HG03196 (cell line): ENCODE results near the gene CDHR4.
"Not testable (repeated sequence)": the region's sequence is repeated elsewhere in the genome, so short reads cannot be mapped to it uniquely, and the experiment has no call there.

Experiments
- ATAC-seq: cut with Tn5 transposase; IDR thresholded peaks from one replicate; pipeline ENCODE4 v1.9.1; 2021; ENCODE audit not compliant: unreplicated experiment

Gene CDHR4

DNA sequence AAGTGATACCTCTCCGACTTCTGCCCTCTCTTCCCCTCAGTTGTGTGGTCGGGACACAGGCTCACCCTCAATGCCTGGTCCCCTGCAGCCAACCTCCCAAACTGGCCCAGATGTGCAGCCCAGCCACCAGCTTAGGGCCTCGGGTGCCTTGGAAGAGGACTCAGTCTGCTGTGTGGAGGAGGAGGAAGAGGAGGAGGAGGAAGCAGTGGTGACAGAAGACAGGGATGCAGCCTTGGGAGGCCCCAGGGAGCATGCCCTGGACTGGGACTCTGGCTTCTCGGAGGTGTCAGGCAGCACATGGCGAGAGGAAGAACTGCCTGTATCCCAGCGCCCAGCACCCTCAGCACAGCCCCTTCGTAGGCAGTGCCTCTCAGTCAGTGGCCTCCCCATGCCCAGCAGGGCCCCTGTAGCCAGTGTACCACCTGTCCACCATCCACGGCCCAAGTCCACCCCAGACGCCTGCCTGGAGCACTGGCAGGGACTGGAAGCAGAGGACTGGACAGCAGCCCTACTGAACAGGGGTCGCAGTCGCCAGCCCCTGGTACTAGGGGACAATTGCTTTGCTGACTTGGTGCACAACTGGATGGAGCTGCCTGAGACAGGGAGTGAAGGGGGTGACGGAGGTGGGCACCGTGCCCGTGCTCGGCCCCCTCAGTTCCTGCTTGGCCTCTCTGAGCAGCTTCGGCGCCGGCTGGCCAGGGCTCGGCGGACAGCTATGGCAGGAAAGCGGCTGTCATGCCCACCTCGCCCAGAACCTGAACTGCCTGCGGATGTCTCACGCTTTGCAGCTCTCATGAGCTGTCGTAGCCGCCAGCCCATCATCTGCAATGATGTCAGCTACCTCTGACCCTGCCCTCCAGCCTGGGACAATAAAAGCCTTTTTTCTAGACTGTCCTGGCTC lies 4.7 kb upstream of the CDHR4 start:
- ATAC-seq, result no peak

GRCh38 chr3:49803465-49804140 lies 3.9 kb upstream of the CDHR4 start:
- ATAC-seq, result peak; percentile 13

DNA sequence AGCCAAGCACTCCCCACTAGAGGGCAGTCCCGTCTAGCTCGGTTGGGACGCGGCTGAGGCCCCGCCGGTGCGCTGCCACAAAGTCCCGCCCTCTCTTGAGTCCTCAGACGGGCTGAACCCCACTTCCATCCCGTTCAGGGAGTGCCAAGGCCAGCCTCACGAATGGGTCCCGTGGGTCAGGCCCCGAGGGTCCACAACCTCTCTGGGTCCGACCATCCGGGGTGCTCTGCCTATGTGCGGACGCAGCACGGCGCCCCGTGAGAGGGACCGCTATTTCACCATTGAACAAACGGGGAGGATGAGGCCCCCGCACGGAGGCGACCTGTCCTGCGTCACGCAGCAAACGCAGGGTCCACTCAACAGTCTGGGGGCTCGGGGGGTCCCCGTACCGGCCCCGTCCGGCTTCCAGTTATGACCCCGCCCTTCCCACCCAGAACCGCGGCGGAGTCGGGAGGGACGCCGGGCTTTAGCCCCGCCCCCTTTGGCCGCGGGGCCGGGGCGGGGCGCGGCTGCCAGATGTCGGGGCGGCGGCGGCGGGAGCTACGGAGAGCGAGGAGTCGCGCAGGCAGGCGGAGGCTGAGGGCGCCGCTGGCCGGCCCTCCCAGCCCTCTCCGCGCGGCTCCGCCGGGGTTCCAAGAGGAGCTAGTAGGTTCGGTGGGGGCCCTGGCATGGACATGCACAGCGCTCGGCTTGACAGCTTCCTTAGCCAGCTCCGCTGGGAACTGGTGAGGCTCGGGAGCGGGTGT lies 3.2 kb upstream of the CDHR4 start, which contains the start of gene INKA1:
TSS of gene INKA1 (plus strand) at position 543 of the 746 bp plus-strand sequence. CDS start at position 675, 132 bp downstream.
- ATAC-seq, result peak; percentile 50

DNA sequence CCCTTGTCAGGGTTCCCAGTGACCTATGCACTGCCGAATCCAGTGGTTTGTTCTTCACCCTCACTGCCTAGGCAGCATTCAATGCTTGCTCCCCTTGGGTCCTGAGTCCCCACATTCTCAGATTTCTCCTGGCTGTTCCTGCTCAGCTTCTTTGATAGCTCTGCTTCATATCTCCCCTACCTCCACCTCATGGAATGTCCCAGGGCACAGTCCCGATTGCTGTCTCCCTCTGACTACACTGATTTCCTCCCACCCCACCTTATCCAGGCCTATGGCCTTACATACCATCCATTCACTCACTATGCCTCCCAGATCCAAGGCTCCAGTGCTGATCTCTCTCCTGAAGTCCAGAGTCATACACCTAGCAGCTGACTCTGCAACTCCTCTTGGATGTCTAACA lies 1.5 kb upstream of the CDHR4 start:
- ATAC-seq, result no peak

DNA sequence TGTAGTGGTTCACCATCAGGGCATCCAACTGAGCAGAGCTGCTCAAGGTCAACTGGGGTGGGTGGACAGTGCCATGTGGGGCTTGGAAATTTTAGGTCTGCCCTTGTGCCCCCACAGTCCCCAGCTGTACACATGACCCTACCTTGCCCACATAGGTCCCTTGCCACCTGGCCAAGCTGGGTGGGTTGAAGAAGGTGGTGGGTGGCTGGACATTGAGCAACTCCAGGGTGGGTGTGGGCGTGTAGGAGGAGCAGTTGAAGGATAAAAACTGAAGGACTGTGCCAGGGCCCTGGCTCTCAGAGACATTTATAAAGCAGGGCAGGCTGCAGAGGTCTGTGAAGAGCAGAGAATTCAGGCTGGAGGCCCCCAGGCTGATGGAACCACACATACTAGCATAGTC lies 568 bp downstream of the CDHR4 start:
- no peak for ATAC-seq

- no peak for ATAC-seq
Observed at GRCh38 chr3:49794926-49795905, 4.5 kb downstream of the CDHR4 start.

- no peak for ATAC-seq
Observed at GRCh38 chr3:49794431-49794830, 5.2 kb downstream of the CDHR4 start.

DNA sequence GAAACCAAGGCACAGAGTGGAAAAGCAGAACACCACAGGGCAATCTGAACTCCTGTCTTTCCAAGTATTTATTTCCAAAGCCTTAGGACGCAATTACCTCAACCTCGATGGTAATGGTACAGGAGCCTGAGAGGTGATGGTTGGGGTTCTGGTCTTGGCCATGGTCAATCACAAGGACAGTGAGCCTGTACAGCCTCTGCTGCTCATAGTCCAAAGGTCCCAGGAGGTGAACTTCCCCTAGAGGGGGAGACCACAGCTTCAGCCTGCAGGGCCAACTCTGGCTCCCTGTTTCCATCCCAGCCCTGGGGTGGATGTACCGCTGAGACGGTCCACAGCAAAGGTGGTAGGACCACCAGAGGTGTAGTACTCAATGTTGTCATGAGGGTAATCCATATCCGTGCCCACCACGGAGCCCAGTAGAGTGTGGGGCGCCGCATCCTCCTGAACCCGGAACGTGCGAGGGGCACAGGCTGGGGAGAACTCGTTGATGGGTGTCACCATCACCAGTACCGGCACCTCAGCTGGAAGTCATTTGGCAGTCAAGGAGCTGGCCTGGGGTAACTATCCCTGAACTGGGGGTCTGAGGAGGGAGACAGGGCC lies 6.1 kb downstream of the CDHR4 start:
- ATAC-seq, result no peak

- ATAC-seq, result no peak
Observed at GRCh38 chr3:49792371-49793150, 7.1 kb downstream of the CDHR4 start.

DNA sequence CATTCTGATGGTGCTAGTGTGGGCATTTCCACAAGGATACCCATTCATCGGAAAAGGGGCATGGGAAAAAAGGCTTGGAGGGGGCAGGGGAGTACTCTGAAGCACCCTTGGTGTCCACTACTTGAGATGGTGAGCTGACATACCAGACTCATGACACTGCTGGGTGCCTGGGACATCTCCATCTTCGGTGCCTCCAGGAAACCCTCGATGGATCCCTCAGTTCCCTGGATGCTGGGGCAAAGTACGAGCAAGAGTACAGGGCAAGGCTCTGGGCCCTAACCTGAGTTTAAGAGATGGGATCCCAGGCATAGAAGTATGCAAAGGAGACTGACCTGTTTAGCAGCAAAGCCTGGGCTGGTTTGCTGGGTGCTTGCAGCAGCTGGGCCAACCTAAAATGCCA lies 8.1 kb downstream of the CDHR4 start:
- ATAC-seq, result no peak

DNA sequence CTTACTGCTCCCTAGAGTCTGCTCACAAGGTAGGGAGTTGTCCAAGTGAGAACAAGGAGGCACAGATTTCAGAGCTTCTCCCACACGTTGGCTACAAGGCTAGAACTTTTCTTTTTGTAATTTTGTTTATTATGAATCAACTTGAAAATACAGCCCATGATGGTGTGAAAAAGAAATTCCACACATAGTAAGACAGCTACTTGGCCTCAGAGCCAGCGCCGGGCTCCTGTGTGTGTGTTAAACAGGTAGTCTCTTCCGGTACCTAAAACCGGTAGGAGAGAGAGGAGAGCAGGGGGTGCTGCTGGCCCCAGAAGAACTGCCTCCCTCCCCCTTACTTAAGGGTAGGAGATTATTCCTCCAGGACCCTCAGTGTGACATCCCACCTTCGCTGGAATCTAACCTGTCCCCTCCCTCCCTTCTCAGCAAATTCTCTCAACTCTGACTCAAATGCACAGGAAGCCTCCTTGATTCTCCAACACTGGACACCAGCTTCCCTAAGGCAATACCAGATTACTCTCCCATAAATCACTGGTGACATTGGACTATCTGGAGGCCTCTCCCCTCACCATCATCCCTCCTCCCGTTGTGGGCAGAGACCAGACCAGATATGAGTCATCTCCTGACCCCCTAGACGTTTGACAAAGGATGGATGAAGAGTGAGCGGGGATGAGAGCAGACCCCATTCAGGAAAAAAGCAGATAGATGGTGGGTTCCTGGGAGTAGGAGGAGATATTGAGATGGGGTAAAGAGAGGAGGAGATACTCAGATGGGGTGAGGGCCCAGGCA lies 8.9 kb downstream of the CDHR4 start:
- no peak for ATAC-seq

DNA sequence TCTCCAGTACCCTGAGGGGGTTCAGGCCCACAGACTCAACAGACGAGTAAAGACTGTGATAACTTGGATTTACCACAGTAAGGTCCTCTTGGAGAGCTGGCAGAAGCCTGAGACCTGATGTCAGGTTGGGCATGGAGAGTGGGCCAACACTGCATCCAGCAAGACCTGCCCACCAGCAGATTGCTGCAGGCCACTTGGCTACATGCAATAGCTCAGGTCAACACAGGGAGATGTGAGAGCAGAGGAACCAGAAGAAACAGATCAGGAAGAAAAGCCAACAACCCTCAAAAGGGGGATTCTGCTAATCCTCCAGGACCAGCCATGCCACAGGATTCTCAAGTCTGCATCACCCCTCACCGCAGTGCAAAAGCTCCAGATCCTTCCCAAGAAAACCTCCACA lies 11.6 kb downstream of the CDHR4 start:
- no peak for ATAC-seq

GRCh38 chr3:49787536-49787935 lies 12.1 kb downstream of the CDHR4 start:
- ATAC-seq, result no peak

DNA sequence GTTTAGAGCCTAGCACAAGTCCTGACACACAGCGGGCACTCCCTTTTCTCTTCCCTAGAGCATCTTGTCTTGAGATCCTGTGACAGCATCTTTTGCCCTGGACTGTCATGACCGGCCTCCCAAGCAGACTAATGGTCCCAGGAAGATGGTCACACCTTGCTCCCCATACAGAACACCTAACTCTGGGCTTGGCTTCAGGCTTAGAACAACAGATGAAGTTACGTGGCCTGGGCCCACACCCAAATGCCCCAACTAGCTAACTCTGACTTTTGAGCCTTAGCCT lies 12.6 kb downstream of the CDHR4 start:
- ATAC-seq, result no peak

- ATAC-seq, result peak; percentile 92
Observed at GRCh38 chr3:49786357-49787181, 13.1 kb downstream of the CDHR4 start, which contains the start of gene IP6K1. Gene IP6K1, minus strand, starts transcription at chr3:49786542. Its CDS starts 38,502 bp downstream, at chr3:49748040.

GRCh38 chr3:49785565-49786356 lies 13.9 kb downstream of the CDHR4 start:
- ATAC-seq, result peak; percentile 47

- not testable (repeated sequence) for ATAC-seq
Observed at GRCh38 chr3:49782277-49782676, 17.4 kb downstream of the CDHR4 start.
